ENCODE results near the gene PDIA2. TPM values are rescaled to one million over a fixed set of nuclear protein-coding genes. Genes with fewer than 3 reads are reported as not detected.
A peak's percentile ranks its signal among the peaks of the same experiment; 100 is the strongest.
"Not testable (repeated sequence)": the region's sequence is repeated elsewhere in the genome, so short reads cannot be mapped to it uniquely, and the experiment has no call there.

The PDIA2 gene
- total RNA-seq, 6 donors from 2014 or later: 0.52 to 0.64 TPM; not detected in 4

- peaks cover 0 to 8% (median 0%) of the 10 kb centered on the region in 4 donors for H3K4me1 ChIP-seq
- peak overlapping the region in 2 of 4 donors; percentile 2 to 16 for H3K4me3 ChIP-seq
- DNase-seq: no peak
These were observed 30.3 kb upstream of the PDIA2 start for GRCh38 chr16:252366-253337.

GRCh38 chr16:253833-254232 is 29.1 kb upstream of the PDIA2 start:
- no peak overlapping the region for H3K4me3 ChIP-seq
- no peaks in the 10 kb centered on the region for H3K9me3 ChIP-seq
- no peak overlapping the region for H3K27ac ChIP-seq
- no peak for DNase-seq
- 75 to 87% methylated on average over 6 of the region's 6 CpGs for WGBS, 2 donors
- no peaks in the 10 kb centered on the region for H3K27me3 ChIP-seq
- H3K4me1 ChIP-seq: peaks cover 0 to 8% (median 0%) of the 10 kb centered on the region in 4 donors
- no peak for TF ChIP-seq POLR2AphosphoS5 (IDR thresholded peaks at IDR 0.05)
- TF ChIP-seq EP300 (IDR thresholded peaks at IDR 0.05): no peak
- no peak for TF ChIP-seq POLR2A (IDR thresholded peaks at IDR 0.05)
- no peak for TF ChIP-seq CTCF (IDR thresholded peaks at IDR 0.05)
- no peak for ATAC-seq (ENCODE audit: low FRiP score in 2 of 2)
- H3K36me3 ChIP-seq: peaks cover 0 to 45% (median 19%) of the 10 kb centered on the region in 4 donors

More at GRCh38 chr16:252366-253337, 30.3 kb upstream of the PDIA2 start:
- Histone ChIP-seq H3K36me3 (peaks cover 0 to 44% (median 19%) of the 10 kb centered on the region in 4 donors), H3K27ac (peak overlapping the region; percentile 2 to 70 (median 25)), H3K27me3 (no peaks in the 10 kb centered on the region), H3K9me3 (no peaks in the 10 kb centered on the region)
- TF ChIP-seq POLR2AphosphoS5 (IDR thresholded peaks at IDR 0.05): no peak
- no peak for TF ChIP-seq CTCF (IDR thresholded peaks at IDR 0.05)
- no peak for TF ChIP-seq POLR2A (IDR thresholded peaks at IDR 0.05)
- no peak for TF ChIP-seq EP300 (IDR thresholded peaks at IDR 0.05)
- WGBS, 2 donors: 44 to 57% methylated on average over 30 of the region's 30 CpGs
- no peak for ATAC-seq (ENCODE audit: low FRiP score in 2 of 2)

- H3K27ac ChIP-seq: no peak overlapping the region
- DNase-seq: no peak
- peaks cover 0 to 48% (median 20%) of the 10 kb centered on the region in 4 donors for H3K36me3 ChIP-seq
- H3K4me3 ChIP-seq: no peak overlapping the region
- peaks cover 0 to 8% (median 0%) of the 10 kb centered on the region in 4 donors for H3K4me1 ChIP-seq
- ATAC-seq (ENCODE audit: low FRiP score in 2 of 2): no peak
- 97 to 98% methylated on average over 25 of the region's 25 CpGs for WGBS, 2 donors
- H3K9me3 ChIP-seq: no peaks in the 10 kb centered on the region
- no peaks in the 10 kb centered on the region for H3K27me3 ChIP-seq
- TF ChIP-seq POLR2AphosphoS5 (IDR thresholded peaks at IDR 0.05): no peak
- TF ChIP-seq POLR2A (IDR thresholded peaks at IDR 0.05): no peak
- TF ChIP-seq EP300 (IDR thresholded peaks at IDR 0.05): no peak
- no peak for TF ChIP-seq CTCF (IDR thresholded peaks at IDR 0.05)
These were observed 28.5 kb upstream of the PDIA2 start for GRCh38 chr16:254461-254860.

GRCh38 chr16:255183-255582 is 27.8 kb upstream of the PDIA2 start:
- Histone ChIP-seq H3K36me3 (peaks cover 0 to 49% (median 27%) of the 10 kb centered on the region in 4 donors), H3K4me3 (no peak overlapping the region), H3K27me3 (no peaks in the 10 kb centered on the region), H3K9me3 (no peaks in the 10 kb centered on the region), H3K4me1 (peaks cover 0 to 8% (median 0%) of the 10 kb centered on the region in 4 donors), H3K27ac (no peak overlapping the region)
- no peak for ATAC-seq (ENCODE audit: low FRiP score in 2 of 2)
- TF ChIP-seq EP300 (IDR thresholded peaks at IDR 0.05) (no peak), POLR2AphosphoS5 (IDR thresholded peaks at IDR 0.05) (no peak), CTCF (IDR thresholded peaks at IDR 0.05) (no peak), POLR2A (IDR thresholded peaks at IDR 0.05) (no peak)
- DNase-seq: no peak
- WGBS, 2 donors: 96% methylated on average over 6 of the region's 6 CpGs

GRCh38 chr16:258091-258490 is 24.9 kb upstream of the PDIA2 start:
- H3K4me3 ChIP-seq; H3K9me3 ChIP-seq; DNase-seq; ATAC-seq (ENCODE audit: low FRiP score in 2 of 2); H3K4me1 ChIP-seq; H3K27ac ChIP-seq; H3K27me3 ChIP-seq: not testable (repeated sequence)
- peaks cover 5 to 65% (median 47%) of the 10 kb centered on the region in 4 donors for H3K36me3 ChIP-seq
- 83 to 93% methylated on average over 8 to 12 of the region's 13 CpGs for WGBS, 2 donors

Data from upper lobe of left lung (tissue), 6 donors.